ENCODE measurements around the gene ANKRD65.
"Not testable (repeated sequence)": the region's sequence is repeated elsewhere in the genome, so short reads cannot be mapped to it uniquely, and the experiment has no call there.

Gene ANKRD65

DNA sequence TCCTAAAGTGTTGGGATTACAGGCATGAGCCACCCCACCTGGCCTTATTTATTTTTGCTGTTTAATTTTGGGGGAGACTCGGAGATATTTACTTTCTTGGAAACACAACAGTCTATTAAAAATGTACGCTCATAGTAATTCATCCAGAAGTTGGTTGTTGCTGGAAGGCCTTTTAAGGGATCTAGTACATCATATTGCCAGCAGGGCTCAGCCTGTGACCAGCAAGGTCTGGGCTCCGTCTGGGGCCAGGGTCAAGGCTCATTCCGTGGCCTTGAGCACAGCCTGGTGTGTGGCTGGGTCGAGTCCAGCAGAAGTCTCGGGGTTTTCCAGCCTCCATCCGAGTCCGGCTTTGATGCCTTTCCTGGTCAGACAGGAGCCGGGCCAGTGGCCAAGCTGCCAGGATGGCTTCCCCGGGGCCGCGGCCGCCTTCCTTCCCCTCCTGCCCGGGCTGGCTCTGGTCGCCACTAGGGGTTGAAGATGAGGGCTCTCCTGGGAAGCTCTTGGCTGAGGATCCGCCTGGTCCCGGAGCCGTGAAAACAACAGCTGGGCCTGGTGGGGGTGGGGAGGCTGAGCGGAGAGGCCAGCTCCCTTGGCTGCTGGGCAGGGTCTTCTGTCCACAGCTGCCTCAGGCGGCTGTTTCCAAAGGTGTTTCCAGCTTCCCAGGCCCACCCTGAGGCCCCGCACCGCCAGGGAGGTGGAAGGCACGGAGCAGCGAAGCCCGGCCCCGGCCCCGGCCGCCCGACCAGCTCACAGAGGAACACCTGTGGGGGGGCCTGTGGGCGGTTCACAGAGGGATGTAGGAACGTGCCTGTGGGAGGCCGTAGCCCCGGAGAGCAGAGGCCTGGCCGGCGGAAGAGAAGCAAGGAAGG is 9.3 kb upstream of the ANKRD65 start:
- DNase-seq = no peak

DNA sequence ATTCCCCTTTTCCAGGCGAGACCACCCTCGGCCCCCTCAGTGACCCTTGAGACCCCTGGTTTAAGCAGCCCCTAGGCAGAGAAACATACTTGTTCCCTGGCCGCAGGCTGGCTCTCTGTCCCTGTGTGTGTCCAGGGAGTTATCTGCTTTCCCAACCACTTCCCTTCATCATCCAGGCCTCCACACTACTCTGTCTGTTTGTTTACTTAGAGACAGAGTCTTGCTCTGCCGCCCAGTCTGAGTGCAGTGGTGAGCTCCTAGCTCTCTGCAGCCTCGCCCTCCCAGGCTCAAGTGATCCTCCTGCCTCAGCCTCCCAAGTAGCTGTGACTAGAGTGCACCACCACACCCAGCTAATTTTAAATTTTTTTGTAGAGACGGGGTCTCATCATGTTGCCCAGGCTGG is 8.6 kb upstream of the ANKRD65 start:
- no peak for DNase-seq

DNA sequence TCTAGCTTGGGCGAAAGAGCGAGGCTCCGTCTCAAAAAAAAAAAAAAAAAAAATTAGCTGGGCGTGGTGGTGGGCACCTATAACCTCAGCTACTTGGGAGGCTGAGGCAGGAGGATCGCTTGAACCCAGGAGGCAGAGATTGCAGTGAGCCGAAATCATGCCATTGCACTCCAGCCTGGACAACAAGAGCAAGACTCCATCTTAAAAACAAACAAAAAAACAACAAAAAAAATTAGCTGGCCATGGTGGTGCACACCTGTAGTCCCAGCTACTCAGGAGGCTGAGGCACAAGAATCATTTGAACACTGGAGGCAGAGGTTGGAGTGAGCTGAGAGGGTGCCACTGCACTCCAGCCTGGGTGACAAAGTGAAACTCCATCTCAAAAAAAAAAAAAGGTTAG is 7.9 kb upstream of the ANKRD65 start:
- not testable (repeated sequence) for DNase-seq

DNA sequence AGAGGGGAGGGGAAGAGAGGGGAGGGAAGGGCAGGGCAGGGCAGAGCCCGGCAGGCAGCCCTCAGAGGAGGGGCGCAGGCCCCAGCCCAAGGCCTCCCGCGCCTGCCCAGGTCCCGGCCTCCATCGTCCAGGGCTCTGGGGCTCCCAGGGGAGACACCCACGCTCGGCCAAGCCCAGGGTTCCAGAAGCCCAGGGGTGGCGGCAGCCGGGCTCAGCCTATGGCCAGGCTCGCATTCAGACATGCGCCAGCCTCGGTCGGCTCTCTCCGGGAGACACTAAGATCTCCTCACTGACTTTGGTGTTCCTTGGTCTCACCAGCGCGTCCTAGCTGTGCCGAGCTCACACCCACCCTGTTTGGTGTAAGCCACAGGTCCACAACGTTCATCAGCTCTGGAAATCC is 7.1 kb upstream of the ANKRD65 start:
- no peak for DNase-seq

DNA sequence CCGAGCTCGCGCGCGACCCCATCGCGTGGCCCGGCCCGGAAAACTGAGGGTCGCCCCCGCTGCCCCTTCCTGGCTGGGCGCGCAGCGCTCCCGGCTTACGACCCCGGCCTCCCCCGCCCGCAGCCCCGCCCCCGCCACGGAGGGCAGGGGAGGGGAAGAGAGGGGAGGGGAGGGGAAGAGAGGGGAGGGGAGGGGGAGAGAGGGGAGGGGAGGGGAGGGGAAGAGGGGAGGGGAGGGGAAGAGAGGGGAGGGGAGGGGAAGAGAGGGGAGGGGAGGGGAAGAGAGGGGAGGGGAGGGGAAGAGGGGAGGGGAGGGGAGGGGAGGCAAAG is 6.7 kb upstream of the ANKRD65 start:
- DNase-seq = no peak

DNA sequence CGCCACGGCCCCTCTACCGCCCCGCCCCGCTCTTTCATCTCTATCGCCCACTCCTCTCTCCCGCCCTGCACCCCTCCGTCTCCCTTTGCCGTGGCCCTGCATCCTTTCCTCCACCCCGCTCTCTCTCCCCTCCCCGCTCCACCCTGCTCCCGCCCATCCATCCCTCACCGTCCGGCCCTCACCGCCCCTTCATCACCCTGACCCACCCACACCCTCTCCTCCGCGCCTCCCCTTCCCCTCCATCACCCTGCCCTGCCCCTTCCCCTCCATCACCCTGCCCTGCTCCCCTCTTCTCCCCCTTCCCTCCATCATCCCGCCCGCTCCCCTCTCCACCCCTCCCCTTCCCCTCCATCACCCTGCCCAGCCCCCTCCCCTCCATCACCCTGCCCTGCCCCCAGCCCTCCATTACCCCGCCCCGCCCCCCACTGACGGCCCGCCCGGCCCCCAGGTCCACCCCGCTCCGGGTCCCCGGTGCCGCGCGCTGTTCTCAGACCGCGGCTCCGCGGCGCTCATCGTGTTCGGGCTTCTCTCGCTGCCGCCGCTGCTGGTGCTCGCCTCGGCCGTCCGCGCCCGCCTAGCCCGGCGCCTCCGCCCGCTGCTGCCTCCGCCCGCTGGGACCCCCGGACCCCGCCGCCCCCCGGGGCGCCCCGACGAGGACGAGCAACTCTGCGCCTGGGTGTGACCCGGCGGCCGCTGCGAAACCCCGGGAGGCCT is 6.2 kb upstream of the ANKRD65 start:
- DNase-seq = no peak

DNA sequence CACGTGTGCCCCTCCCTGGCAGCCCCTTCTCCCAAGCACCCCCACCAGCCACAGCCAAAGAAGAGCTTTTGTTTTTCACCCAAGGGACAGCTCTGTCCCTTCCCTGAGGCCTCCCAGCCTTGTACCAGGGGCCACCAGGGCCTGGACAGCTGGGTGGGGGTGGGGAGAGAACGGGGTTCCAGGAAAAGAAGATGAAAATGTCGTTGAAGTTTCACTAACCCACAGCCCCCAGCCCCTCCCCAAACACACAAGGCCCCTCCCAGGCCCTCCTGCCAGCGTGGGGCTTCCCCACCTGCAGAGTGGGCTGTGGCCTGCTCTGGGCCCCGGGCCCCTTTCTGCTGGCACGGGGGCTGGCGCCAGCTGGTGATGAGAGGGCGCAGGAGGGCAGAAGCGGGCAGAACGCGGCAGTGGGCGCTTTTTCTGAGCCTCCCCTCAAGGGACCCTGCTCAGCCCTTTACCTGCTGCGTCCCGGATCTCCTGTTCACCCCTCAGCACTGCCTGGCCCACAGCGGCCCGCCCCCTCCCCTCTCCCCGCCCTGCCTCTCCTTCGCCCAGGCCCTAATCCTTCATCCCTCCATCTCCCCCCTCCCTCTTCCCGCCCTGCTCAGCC is 5.5 kb upstream of the ANKRD65 start:
- no peak for DNase-seq

DNA sequence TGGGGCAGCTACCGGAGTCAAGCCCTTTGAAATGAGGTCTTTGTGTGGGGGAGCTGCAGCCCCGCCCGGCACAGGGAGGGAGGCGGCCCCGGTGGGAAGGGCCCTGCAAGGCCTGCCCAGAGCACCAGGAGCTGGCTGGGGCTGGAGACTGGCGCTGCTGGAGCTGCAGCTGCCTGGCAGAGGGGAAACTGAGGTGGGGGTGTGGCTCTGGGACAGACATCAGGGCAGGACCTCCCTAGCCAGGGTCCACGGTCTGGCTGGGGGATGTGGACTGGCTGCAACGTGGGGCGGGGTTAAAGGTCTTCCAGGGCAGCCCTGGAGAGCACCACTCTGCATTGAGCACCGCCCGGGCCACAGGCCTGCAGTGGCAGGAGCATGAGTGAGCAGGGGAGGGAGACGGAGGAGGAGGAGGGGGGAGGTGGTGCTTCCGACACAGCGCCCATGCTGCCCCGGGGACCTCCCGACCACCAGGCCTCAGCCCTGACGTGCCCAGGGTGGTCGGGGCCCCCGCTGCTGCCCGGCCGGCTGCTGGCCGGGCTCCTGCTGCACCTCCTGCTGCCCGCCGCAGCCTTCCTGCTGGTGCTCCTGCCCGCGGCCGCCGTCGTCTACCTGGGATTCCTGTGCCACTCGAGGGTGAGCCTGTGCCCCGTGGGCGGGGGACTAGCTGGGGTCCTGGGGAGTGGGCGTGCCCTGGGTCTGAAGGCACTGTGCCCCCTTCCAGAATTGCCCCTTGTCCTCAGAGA is 4.8 kb upstream of the ANKRD65 start:
- no peak for DNase-seq

DNA sequence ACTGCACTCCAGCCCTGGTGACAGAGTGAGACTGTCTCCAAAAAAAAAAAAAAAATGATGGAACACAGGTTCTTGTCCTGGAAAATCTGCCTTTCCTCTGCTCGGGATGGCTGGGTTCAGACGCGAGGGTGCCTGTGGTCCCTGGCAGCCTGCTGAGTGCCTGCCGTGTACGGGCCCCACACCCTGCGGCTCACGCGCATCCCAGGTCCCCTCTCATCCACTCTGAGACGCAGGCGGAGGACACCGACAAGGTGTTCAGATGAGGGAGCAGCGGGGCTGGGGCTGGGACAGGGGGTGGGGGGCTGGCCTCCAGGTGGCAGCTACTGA is 4.3 kb upstream of the ANKRD65 start:
- DNase-seq = no peak

DNA sequence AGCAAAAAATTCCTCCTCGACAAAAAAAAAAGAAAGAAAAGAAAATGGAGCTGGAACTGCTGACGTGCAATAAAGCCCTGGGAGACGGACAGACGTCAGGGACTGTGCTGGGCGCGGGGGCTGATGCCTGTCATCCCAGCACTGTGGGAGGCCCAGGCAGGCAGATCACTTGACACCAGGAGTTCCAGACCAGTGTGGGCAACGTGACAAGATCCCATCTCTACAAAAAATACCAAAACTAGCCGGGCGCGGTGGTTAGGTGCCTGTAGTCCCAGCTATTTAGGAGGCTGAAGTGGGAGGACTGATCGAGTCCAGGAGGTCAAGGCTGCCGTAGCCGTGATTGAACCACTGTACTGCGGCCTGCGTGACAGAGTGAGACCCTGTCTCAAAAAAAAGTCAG is 3.6 kb upstream of the ANKRD65 start:
- DNase-seq = no peak

DNA sequence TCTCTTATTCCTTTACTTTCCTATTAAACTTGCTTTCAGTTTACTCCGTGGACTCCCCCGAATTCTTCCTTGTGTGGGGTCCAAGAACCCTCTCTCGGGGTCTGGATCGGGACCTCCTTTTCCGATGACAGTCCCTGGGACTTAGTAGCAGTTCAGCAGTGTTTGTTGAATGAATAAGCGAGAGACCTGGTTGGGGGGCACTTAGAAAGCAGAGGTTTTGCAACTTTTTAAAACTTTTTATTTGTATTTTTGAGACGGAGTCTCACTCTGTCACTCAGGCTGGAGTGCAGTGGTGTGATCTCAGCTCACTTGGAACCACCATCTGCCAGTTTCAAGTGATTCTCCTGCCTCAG is 2.1 kb upstream of the ANKRD65 start:
- no peak for DNase-seq

DNA sequence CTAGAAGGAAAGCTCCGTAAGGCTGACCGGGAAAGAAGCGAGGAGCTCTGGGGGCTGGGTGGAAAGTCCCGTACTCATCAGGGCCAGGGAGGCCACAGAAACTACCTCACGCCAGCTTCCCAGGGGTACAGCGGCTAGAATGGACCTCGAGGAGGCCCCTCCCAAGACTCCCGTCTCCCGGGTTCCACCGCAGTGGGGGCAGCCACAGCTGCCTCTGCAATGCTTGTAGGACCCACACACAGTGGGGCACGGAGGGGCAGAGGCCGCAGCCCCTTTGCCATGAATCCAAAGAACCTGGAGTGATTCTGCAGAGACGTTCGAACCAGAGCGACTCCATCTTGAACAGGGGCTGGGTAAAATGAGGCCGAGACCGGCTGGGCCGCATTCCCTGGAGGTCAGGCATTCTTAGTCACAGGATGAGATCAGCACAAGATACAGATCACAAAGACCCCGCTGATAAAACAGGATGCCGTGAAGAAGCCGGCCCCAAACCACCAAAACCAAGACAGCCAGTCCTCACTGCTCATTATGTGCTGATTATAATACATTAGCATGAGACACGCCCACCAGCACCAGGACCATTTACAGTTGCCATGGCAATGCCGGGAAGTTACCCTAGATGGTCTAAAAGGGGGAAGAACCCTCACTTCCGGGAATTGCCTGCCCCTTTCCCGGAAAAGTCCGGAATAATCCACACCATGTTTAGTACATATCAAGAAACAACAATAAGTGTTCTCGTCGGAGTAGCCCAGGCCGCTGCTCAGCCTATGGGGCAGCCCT is 1.6 kb upstream of the ANKRD65 start:
- DNase-seq = no peak

DNA sequence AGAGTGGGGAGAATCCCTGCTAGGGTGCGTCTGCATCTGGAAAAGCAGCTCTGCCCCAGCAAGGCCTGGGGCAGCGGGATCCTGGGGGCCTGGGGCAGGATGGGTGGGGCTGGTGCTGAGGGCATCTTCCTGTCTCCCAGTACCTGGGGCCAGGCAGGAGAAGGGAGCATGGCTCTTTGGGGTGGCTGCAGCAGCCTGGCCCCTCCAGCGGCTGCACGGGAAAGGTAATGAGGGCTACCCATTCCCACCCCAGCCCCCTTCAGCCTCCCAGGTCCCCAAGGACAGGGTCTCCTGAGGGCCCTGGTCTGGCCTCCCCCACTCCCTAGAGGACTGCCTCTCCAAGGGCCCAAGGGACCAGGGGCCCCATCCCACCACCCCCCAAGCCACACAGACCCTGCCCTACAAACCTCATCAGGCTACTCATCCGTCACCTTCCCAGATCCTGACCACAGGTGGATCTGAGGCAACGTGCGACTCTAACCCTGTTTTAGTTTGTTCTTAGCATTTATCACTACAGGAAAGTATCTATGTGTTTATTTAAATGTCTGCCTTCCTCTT is 910 bp upstream of the ANKRD65 start:
- DNase-seq = no peak

DNA sequence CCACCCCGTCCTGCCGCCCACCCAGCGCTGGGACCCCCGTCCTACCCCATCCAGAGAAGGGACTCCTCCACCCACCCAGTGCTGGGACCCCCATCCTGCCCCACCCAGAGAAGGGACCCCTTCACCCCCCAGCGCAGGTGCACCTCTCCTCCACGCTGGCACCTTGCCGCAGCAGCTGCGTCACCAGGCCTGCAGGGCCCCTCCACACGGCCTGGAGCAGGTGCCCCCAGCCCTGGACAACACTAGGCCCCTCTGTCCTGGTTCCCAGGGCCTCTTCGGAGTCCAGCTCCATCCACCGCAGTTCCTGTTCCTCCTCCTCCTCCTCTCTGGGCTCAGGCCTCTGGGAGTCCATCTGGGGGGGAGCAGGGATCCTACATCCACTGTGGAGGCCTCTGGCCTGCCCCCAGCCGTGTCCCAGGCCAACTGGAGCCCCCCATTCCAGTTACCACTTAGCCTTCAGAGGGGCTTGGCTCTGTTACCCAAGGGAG is 378 bp downstream of the ANKRD65 start:
- DNase-seq = no peak

DNA sequence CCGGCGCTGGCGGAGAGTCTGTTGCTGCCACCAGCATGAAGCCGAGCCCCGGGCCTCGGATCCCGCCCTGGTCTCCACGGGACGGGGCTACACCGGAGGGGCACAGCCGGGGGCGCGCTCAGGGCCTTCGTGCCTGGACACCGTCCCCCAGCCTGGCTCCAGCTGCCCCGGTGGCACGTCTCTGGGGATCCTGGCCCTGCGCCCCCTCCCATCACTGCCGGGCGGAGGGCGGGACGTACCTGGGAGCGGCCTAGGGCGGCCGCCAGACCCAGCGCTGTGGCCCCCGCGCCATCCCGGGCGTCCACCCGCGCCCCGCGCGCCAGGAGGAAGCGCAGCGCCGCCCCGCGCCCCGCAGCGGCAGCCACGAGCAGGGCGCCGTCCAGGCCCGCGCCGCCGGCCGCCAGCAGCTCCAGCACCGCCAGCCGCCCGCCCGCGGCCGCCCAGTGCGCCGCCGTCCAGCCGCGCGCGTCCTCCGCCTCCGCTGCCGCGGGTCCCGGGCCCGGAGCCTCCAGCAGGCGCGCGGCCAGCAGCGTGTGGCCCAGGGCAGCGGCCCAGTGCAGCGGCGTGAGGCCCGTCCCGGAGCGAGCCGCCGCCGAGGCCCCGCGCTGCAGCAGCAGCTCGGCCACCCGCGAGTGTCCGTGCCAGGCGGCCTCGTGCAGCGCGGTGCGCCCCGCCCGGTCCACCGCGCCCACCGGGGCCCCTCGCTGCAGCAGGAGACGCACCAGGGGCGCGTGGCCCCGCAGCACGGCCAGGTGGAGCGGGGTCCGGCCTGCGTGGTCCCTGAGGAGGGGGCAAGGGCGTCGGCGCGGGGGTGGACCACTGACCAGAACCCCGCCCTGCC is 1.0 kb downstream of the ANKRD65 start:
- DNase-seq = no peak

DNA sequence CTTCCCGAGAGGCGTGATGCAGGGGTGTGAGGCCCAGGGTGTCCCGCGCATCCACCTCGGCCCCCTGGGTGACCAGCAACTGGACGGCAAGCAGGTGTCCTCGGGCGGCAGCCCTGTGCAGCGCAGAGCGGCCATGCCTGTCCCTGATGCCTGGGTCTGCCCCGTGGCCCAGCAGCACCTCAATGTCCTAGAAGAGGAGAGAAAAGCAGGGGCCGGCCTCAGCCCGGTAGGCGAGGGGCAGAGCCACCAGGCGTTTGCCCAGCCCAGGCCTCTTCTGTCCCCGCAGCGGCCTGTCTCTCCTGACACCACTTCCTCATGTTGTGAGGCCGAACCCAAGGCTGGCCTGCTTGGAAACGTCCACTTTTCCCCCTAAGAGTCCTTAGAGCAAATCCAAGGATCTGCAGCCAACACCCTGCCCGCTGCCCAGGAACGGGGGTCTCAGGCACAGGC is 1.7 kb downstream of the ANKRD65 start:
- DNase-seq = no peak

DNA sequence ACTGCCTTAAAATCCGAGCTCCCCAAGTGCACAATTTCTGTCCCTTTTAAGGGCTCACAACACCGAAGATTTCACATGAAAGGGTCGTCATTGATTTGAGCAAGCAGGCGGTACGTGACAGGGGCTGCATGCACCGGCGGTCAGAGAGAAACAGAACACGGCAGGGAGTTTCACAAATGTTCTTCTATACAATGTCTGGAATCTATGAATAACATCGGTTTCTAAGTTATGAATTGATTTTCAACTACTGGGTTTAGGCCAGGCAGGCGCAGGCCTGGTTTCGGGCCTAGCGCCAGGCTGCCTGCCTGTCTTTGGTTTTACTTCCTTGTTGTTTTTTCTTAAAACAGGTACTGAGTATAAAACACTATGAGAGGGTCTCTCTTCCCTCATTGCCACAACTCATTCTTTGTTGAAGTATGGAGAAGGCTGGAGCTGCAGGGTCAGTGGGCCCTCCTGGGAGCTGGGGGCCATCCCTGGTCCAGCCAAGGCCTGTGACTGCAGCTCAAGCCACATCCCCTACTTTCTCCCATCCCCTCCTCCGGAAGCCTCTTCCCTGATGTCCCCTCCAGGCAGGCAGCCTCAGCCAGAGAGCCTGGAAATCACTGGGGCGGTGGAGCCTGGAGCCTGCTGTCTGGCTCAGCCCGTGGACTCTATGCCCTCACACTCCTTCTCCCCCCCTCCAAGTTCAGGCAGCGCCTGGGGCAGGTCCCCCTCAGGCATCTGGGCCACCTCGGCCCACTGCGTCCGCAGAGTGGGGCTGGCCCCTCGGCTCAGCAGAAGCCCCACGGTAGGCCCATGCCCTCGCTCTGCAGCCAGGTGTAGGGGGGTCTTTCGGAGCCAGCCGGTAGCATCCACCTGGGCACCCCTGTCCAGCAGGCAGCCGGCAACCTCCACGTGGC is 2.4 kb downstream of the ANKRD65 start:
- DNase-seq = no peak

DNA sequence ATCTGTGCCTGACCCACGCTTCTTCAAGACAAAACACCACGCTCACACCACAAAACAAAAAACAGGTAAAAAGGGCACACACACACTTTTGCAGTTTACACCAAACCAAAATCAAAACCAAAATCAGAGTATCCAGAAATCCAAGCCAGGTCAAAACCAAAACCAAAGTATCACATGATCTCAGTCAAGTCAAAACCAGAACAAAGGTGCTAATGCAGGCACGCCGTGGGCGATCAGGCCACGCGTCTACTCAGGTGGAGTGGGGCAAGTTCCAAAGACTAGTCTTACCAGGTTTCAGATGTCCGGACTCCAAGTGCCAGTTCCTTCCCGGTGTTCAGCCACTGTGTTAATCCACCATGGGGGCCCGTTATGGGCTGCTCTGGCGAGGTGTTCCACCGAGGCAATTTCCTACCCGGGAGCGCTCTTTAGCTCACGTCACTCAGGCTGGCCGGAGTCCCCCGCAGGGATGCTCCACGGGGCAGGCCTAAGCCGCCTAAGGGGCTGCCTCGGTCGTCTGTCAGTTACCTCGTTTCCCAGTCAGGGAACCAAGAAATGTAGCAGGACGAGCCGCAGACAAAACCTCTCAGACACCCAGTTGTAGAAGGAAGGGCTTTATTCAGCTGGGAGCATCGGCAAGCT is 3.1 kb downstream of the ANKRD65 start:
- not testable (repeated sequence) for DNase-seq

DNA sequence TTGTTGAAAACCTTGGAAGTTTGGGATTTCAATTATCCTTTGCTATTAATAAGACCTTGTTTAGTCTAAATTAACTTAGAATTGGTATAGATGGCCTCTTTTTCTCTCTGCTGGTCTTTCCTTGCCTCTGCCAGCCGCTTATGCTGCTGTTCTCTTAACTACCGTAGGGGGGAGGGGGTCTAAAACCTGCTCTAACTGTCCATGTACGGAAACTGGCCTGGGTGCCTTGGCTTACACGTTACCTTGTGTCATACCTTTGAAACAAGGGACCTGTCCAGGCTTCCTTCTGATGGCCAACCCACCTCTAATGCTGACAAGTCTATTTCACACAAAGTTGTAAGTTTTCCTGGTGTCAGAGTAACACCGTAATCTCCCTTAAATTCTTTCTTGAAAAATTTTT is 3.7 kb downstream of the ANKRD65 start:
- DNase-seq = not testable (repeated sequence)

DNA sequence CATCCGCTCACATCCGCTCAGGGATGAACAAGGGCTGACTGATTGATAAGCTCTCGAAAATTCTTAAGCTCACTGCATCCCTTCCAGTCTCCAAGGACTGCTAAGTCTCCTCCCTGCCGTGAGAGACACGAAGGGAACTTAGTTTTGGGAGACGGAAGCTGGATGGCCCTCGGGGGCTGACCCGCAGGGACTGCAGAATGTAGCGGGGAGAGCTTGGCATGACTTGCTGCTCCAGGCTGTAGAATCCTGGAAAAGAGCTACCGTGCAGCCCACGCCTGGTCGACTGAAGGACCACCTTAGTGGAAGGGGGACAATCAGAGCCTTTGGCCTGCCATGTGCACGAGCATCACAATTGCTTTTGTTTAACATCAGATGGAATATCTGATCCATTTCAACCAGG is 5.3 kb downstream of the ANKRD65 start:
- no peak for DNase-seq

Data from activated naive CD4-positive, alpha-beta T cell (primary cell).